Muscle layer of duodenum (tissue), 2 donors: ENCODE measurements around the gene MTFR1L.

Source experiments
- H3K27ac ChIP-seq: one replicate; pipeline ENCODE4 v1.7.0; 2013; ENCODE audit warnings: mild to moderate bottlenecking, low read length
- H3K27me3 ChIP-seq: one replicate; pipeline ENCODE4 v1.7.0; 2013; ENCODE audit warnings: low read depth, mild to moderate bottlenecking, control low read depth, low read length
- H3K36me3 ChIP-seq, 2 donors: one replicate each; pipeline ENCODE4 v1.7.0; 2013; ENCODE audit warnings: low read length in 2 of 2, control low read depth in 1 of 2, mild to moderate bottlenecking in 1 of 2; ENCODE audit not compliant: insufficient read depth in 2 of 2, control insufficient read depth in 1 of 2
- H3K4me1 ChIP-seq, 2 donors: one replicate each; pipeline ENCODE4 v1.7.0; 2013; ENCODE audit warnings: low read length in 2 of 2, mild to moderate bottlenecking in 2 of 2, control low read depth in 1 of 2, moderate library complexity in 1 of 2; ENCODE audit not compliant: insufficient read depth in 2 of 2, control insufficient read depth in 1 of 2
- H3K4me3 ChIP-seq, 2 donors: one replicate each; pipeline ENCODE4 v1.7.0; 2013; ENCODE audit warnings: low read length in 2 of 2, low read depth in 1 of 2, mild to moderate bottlenecking in 1 of 2
- H3K9me3 ChIP-seq, 2 donors: one replicate each; pipeline ENCODE4 v1.7.0; 2013; ENCODE audit warnings: low read length in 2 of 2, control low read depth in 1 of 2, mild to moderate bottlenecking in 1 of 2; ENCODE audit not compliant: control insufficient read depth in 1 of 2
- donor health status: healthy.

The MTFR1L gene

DNA sequence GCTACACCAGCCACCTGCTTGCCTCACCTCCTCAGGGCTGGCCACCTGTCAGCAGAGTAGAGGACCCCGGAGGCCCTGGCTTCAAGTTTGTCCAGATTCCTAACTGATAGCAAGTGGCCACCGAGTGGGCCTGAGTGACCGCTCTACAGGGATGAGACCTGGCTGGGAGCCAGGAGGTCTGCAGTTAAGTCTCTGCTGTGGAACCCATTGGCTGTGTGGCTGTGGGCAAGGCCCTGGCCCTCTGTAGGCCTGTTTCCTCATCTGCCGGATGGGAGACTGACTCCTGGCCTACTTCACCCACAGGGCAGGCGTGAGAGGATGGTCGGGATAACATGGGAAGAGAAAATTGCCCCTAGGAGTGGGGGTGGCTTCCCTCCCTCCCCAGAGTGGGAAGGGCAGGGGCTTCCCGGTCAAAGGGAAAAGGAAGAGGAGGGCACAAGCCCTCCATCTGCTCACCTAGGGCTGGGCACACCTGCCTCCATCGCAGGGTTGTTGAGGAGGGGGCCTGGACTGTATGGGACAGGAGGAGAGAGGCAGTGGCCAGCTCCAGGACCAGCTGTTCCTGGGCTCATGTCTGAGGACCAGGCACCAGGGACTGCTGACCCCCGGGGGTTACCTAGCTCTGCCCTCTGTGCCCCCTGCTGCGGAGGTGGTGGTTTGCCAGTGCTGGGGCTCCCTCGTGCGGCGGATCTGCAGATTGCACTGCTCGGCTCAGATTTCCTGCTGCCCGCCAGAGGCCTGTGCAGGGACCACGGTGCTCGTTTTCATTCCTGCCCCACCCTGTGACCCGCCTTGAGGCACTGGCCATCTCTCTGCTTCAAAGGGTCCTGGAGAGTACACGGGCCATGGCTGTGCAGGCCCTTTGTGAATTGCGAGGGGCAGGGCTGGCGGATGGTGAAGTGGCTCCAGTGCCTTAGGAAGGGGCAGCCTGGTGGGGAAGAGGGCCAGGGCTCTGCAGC is 9.1 kb upstream of the MTFR1L start:
- Histone ChIP-seq H3K27ac (no peak overlapping the region), H3K4me3 (no peak overlapping the region), H3K27me3 (no peaks in the 10 kb centered on the region), H3K36me3 (peaks cover 17 to 62% of the 10 kb centered on the region in 2 donors), H3K4me1 (peaks cover 0 to 20% of the 10 kb centered on the region in 2 donors), H3K9me3 (no peaks in the 10 kb centered on the region)

DNA sequence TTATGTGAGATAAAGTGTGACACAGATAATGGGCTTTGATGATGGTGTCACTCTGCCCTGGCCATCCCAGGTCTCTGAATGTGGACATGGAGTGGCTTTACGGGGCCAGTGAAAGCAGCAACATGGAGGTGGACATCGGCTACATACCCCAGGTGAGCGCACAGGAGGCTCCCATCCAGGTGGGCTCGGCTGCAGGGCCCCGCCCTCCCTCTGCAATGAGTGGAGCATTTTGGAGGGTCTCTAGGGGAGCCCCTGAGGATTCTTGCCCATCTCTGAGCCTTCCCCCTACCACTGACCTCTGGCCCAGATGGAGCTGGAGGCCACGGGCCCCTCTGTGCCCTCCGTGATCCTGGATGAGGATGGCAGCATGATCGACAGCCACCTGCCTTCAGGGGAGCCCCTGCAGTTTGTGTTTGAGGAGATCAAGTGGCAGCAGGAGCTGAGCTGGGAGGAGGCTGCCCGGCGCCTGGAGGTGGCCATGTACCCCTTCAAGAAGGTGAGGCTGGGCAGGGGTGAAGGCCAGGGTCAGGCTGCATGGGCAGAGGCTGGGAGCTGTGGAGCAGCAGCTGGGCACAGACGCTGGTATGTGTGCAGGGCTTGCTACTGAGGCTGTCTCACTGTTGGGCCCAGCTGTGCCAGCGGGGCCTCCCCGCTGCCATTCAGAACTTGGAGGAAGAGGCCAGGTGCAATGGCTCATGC is 8.2 kb upstream of the MTFR1L start:
- H3K4me3 ChIP-seq: no peak overlapping the region
- peaks cover 0 to 11% of the 10 kb centered on the region in 2 donors for H3K4me1 ChIP-seq
- no peaks in the 10 kb centered on the region for H3K9me3 ChIP-seq
- H3K27ac ChIP-seq: no peak overlapping the region
- H3K27me3 ChIP-seq: no peaks in the 10 kb centered on the region
- peaks cover 23 to 64% of the 10 kb centered on the region in 2 donors for H3K36me3 ChIP-seq

DNA sequence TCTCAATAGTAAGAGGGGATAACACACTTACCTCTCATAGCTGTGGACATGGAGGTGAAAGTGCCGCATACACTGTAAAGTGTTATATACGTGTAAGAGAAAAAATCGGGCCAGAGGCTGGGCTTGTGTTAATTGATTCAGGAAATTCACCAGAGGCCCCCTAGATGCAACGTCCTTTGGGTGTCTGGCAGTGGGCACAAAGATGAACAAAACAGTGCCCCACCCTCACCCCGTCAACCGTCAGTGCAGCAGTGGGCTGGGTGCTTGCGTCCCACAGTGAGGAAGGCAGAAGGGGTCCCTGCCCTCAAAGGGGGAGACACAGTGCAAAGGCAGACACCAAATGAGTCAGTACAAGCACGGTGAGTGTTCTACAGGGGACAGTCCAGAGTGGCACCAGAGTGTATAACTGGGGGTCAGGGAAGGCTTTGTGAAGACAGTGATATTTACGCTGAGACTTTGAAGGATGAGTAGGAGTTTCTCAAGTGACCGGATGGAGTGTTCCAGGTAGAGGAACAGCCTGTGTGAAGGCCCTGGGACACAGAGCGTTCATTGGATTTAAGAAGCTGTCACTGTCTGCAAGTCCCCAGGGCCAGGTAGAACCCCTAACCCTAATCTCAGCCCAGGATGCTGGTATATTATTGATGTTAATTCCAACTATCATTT is 6.6 kb upstream of the MTFR1L start:
- H3K27ac ChIP-seq: no peak overlapping the region
- H3K4me3 ChIP-seq: no peak overlapping the region
- H3K27me3 ChIP-seq: no peaks in the 10 kb centered on the region
- H3K9me3 ChIP-seq: no peaks in the 10 kb centered on the region
- H3K36me3 ChIP-seq: peaks cover 18 to 58% of the 10 kb centered on the region in 2 donors
- peaks cover 0 to 10% of the 10 kb centered on the region in 2 donors for H3K4me1 ChIP-seq

DNA sequence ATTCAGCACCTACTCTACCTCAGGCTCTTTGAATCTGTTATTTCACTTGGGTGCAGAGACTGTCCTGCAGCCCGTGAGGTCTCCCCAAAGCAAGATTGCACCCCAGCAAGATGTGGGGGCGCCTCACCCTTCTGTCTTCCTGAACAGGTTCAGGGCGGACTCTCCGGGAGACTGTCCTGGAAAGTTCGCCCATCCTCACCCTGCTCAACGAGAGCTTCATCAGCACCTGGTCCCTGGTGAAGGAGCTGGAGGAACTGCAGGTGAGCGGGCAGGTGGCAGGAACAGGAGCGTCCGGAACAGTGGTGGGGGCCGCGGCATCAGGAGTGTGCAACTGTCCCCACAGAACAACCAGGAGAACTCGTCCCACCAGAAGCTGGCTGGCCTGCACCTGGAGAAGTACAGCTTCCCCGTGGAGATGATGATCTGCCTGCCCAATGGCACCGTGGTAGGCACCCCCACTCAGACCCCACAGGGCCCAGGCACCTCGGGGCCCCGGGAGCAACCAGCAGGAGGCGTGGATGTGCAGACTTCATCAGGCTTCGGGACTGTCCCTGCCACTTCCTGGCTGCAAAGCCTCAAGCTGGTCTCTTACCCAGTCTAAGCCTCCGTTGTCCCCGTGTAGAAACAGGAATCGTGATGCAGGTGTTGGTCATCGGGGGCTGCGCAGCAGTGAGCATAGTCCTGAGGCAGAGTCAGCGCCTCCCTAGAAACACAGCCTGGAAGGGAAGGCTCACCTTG is 5.9 kb upstream of the MTFR1L start:
- Histone ChIP-seq H3K27ac (no peak overlapping the region), H3K4me1 (peaks cover 1 to 17% of the 10 kb centered on the region in 2 donors), H3K4me3 (no peak overlapping the region), H3K9me3 (no peaks in the 10 kb centered on the region), H3K27me3 (no peaks in the 10 kb centered on the region), H3K36me3 (peaks cover 18 to 52% of the 10 kb centered on the region in 2 donors)

DNA sequence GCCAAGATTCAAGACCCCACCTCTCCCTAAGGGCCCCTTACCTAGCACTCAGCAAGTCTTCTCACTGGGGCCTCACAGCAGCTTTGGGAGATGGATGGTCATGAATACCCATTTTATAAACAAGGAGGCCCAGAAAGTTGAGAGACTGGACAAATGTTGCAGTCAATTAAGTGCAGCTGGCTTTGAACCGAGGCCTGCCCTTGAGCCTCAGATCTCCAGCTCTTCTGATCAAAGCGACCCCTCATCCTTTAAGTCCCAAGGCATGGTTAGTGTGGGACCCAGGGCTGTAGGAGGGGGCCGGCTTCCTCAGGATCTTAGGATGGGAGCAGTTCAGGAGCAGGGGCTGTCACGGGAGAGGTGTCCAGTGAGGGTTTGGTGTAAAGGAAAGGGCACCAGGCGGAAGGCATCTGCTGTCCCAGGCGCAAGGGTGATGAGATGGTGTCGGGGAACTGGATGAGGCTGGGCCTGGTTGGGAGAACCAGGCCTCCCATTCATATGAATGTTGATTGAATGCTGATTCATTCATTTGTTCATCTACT is 5.1 kb upstream of the MTFR1L start:
- Histone ChIP-seq H3K9me3 (no peaks in the 10 kb centered on the region), H3K36me3 (peaks cover 18 to 45% of the 10 kb centered on the region in 2 donors), H3K27me3 (no peaks in the 10 kb centered on the region), H3K4me3 (no peak overlapping the region), H3K27ac (no peak overlapping the region), H3K4me1 (peaks cover 4 to 19% of the 10 kb centered on the region in 2 donors)

DNA sequence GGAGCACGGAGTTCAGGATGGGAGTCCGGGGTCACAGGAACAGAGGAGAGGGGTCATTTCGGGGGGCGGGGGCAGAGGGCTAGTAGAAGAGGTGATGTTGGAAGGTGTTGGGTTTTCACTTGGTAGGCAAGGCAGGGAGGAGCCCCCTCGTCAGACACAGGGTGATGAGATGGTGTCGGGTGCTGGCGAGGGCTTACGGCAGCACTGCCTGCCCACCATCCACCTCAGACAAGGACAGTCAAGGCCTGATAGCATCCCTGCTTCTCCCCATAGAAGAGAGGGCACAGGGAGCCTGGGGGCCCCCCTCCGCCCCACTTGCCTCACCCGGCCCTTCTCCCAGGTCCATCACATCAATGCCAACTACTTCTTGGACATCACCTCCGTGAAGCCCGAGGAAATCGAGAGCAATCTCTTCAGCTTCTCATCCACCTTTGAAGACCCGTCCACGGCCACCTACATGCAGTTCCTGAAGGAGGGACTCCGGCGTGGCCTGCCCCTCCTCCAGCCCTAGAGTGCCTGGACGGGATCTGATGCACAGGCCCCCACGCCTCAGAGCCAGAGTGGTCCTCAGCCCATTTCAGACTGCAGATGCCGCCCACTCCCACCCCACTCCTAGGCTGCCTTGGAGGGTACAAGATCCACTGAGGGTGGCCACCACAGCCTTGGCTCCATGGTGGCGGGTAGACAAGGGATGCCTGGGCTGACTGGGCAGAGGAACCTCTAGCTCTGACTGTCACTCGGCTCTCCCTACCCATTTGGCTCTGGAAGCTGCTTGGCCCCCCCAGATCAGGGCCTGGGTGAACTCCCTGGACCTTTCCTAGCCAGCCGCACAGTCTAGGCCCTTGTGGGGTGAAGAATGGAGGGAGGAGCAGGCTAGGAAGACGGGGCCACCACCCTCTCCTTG is 4.3 kb upstream of the MTFR1L start:
- H3K9me3 ChIP-seq: no peaks in the 10 kb centered on the region
- peaks cover 4 to 16% of the 10 kb centered on the region in 2 donors for H3K4me1 ChIP-seq
- no peak overlapping the region for H3K4me3 ChIP-seq
- no peaks in the 10 kb centered on the region for H3K27me3 ChIP-seq
- peaks cover 14 to 39% of the 10 kb centered on the region in 2 donors for H3K36me3 ChIP-seq
- H3K27ac ChIP-seq: no peak overlapping the region

DNA sequence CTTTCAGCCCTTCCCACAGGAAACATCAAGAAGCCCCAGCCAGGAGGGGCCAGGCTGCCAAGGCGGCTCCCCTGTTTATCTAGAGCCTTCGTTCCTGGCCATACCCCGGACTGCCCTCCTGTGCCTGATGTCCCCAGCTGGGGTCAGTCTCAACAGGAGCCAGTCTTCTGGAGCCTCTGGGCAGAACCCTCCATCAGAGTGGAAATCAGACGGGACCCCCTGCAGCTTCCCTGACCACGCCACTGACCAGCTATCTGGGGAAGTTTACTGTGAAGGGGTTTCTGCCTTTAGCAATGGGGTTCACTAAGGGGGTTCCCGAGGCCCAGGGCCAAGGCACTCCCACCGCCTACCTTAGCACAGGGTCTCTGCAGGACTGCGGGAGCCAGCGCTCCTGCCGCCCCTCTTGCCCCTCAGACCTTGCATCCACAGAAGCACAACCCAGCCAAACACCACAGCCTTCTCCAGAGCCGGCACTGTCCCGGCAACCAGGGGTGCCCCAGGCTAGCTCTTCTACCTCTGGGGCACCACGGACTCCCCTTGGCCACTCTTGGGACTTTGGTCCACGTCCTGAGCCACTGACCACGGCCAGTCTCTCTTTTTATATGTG is 3.5 kb upstream of the MTFR1L start:
- Histone ChIP-seq H3K36me3 (peaks cover 14 to 39% of the 10 kb centered on the region in 2 donors), H3K9me3 (no peaks in the 10 kb centered on the region), H3K27me3 (no peaks in the 10 kb centered on the region), H3K4me1 (peaks cover 7 to 15% of the 10 kb centered on the region in 2 donors), H3K27ac (no peak overlapping the region), H3K4me3 (no peak overlapping the region)

DNA sequence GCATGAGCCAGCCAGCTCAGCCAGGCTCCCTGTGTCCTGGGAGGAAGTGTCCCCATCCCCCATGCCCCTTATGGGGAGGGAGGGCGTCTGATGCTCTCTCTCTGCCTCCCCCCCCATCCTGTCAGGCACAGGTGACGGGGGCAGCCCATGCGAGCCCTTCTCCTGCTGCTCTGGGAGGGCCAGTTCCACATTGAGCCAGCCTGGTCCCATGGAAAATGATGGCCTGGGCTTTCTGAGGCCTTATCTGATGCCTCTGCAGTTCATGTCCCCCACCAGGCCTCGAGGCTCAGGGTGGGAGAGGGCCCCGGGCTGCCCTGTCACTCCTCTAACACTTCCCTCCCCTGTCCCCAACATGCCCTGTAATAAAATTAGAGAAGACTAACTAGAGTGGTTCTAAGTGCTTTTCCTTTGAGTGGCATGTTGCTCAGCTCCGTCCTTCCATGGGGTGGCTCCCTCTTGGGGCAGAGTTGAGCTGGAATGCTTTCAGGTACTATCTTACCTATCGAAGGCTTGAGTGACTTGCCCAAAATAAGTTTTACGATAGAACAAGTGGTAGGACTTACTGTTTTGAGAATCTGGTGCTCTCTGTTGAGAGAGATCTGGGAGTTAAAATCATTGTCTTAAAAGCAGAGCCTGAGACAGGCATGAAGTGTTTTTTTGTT is 1.8 kb upstream of the MTFR1L start:
- no peaks in the 10 kb centered on the region for H3K9me3 ChIP-seq
- H3K27me3 ChIP-seq: no peaks in the 10 kb centered on the region
- H3K4me1 ChIP-seq: peaks cover 13 to 26% of the 10 kb centered on the region in 2 donors
- H3K36me3 ChIP-seq: peaks cover 13 to 32% of the 10 kb centered on the region in 2 donors
- H3K27ac ChIP-seq: peak overlapping the region; percentile 54
- no peak overlapping the region for H3K4me3 ChIP-seq

DNA sequence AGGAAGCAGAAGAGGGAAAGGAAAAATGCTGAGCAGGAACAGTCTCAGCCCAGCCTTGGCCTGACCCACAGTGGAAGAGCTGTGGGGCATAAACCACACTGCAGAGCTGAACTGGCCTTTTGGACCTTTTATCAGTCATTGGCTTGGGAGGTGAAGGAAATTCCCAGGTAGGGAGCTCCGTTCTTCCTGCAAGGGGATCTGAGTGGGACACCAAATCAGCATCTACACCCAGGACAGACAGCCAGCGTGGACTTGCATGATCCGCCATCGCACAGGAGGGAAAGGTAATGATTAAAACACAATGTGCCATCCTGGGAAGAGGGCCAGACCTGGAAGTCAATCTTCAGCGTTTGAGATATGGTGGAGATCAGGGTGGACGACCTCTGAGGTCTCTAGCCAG is 1.2 kb upstream of the MTFR1L start:
- peak overlapping the region; percentile 80 to 91 for H3K4me3 ChIP-seq
- H3K9me3 ChIP-seq: no peaks in the 10 kb centered on the region
- H3K36me3 ChIP-seq: peaks cover 9 to 31% of the 10 kb centered on the region in 2 donors
- H3K27ac ChIP-seq: peak overlapping the region; percentile 54
- H3K4me1 ChIP-seq: peaks cover 13 to 26% of the 10 kb centered on the region in 2 donors
- H3K27me3 ChIP-seq: no peaks in the 10 kb centered on the region
